Right cardiac atrium (tissue), 5 donors: ENCODE results near the gene JAML. TPM values are rescaled to one million over a fixed set of nuclear protein-coding genes. Genes with fewer than 3 reads are reported as not detected.

Experiments
- ATAC-seq, 2 donors: fragments of 200-7000 bp; cut with Tn5 transposase; one replicate each; pipeline versions ENCODE4 v1.8.0 to v1.9.1; 2020; ENCODE audit warnings: moderate library complexity in 2 of 2, mild to moderate bottlenecking in 1 of 2
- DNase-seq, 3 donors: peaks; one replicate each; pipeline ENCODE4 v3.0.0-alpha.2; 2020
- H3K27ac ChIP-seq: one replicate; pipeline ENCODE4 v1.5.1; 2013; ENCODE audit warnings: mild to moderate bottlenecking, low read length, control low read depth, moderate library complexity
- H3K27me3 ChIP-seq: one replicate; pipeline ENCODE4 v1.6.1; 2013; ENCODE audit not compliant: control insufficient read depth, insufficient read depth
- H3K4me1 ChIP-seq: one replicate; pipeline ENCODE4 v1.6.1; 2013; ENCODE audit warnings: low read length; ENCODE audit not compliant: control insufficient read depth, insufficient read depth
- H3K4me3 ChIP-seq: one replicate; pipeline ENCODE4 v1.5.1; 2013; ENCODE audit warnings: low read length, control low read depth
- H3K9me3 ChIP-seq: one replicate; pipeline ENCODE4 v1.6.1; 2013; ENCODE audit warnings: low read length; ENCODE audit not compliant: control insufficient read depth
- WGBS: extraction: QIAGEN DNeasy Blood & Tissue Kit; methylation state at CpG from one replicate; pipeline ENCODE4 v1.1.7; 2013; 5-methylcytosine and 5-hydroxymethylcytosine counted together
- intact Hi-C, 4 donors: fragments of 100-400 bp; cut with DNase I; formaldehyde crosslinking; loops; one replicate each; pipeline versions ENCODE4 v1.11.0 to v1.14.0; 2022 to 2023
- polyA plus RNA-seq: library from polyadenylated mRNA; stranded (reverse); fragments of 200-250 nt; gene quantifications from one replicate; pipeline ENCODE4 v1.2.3, GENCODE V29; 2013
- total RNA-seq, 4 donors: library from RNA; stranded (reverse); fragmentation: NEBNext Ultra II Directional; extraction: Animal tissue kit (Norgen Biotek cat#: 25700); gene quantifications; one replicate each; pipeline ENCODE4 v1.2.1, GENCODE V29; 2021
- donor health status: healthy with polysubstance abuse.
- donor health status: DM: no; HTN: yes; CAD: no.
- donor health status: DM: no; HTN: no; CAD: no.
- donor health status: DM: no; HTN: yes; CAD: no; lungs with severe emphysema.
- donor health status: DM: yes; HTN: yes; CAD: no.

The JAML gene
- total and polyA plus RNA-seq, 5 donors: 2.0 to 8.0 (median 2.6) TPM

DNA sequence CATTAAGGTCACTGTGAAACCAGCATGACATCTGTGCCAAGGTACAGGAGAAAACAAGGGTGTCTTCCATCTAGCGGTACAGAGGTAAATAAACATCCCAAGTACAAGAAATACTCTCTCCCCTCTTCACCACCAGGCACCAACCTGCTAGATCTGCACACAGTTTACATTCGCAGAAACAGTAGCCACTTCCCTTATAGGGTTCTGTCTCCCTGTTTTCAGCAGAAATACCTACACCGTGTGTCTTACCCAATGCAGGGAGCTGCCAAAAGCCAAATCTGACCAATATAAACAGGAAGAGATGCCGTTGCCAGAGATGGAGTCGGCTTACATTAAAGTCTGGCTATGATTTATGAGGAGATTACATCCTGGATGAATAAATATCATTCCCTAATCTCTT lies 73.4 kb downstream of the JAML start:
- Histone ChIP-seq H3K9me3 (no peaks in the 10 kb centered on the region), H3K27me3 (no peaks in the 10 kb centered on the region), H3K4me3 (no peak overlapping the region), H3K27ac (no peak overlapping the region), H3K4me1 (no peaks in the 10 kb centered on the region)
- DNase-seq (no peak), ATAC-seq (no peak)
- intact Hi-C loops: no loop called here
- 53% methylated on average over 5 of the region's 5 CpGs for WGBS

DNA sequence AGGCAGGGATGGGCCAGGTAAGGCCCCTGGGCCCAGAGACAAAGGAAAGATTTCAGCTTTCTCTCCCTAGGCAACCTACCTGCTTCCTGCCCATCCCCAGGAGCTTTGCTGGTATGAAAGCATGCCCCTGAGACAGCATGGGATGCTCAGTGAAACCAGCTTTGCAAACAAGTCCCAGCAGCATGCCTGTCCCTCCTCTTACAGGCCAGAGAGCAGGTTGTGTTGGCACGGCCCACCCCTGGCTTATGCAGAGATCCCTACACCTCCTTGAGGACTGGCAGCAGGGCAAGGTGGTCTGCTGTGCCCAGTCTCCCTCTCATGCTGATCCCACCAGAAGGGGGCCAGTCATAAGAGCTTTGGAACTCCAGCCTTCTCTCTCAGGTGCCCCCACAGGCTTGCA lies 75.3 kb downstream of the JAML start:
- WGBS: 81% methylated on average over 1 of the region's 1 CpG
- Histone ChIP-seq H3K9me3 (no peaks in the 10 kb centered on the region), H3K27ac (no peak overlapping the region), H3K4me3 (no peak overlapping the region), H3K27me3 (no peaks in the 10 kb centered on the region), H3K4me1 (peaks cover 2% of the 10 kb centered on the region)
- no peak for ATAC-seq
- intact Hi-C loops: loop anchor here (5.0 to 10.0 kb wide), 4 partner anchors 143 to 335 kb away; partner anchors contain the start of gene UBE4A (in 2 of the 4)
- no peak for DNase-seq

- Histone ChIP-seq H3K27ac (no peak overlapping the region), H3K27me3 (no peaks in the 10 kb centered on the region), H3K4me3 (no peak overlapping the region), H3K9me3 (no peaks in the 10 kb centered on the region), H3K4me1 (peaks cover 2% of the 10 kb centered on the region)
- no peak for ATAC-seq
- DNase-seq: no peak
- intact Hi-C loops: loop anchor here (5.0 to 10.0 kb wide), 4 partner anchors 143 to 336 kb away; partner anchors contain the start of gene UBE4A (in 2 of the 4)
- 71% methylated on average over 2 of the region's 2 CpGs for WGBS
These were observed 76.0 kb downstream of the JAML start for GRCh38 chr11:118148856-118149255.

DNA sequence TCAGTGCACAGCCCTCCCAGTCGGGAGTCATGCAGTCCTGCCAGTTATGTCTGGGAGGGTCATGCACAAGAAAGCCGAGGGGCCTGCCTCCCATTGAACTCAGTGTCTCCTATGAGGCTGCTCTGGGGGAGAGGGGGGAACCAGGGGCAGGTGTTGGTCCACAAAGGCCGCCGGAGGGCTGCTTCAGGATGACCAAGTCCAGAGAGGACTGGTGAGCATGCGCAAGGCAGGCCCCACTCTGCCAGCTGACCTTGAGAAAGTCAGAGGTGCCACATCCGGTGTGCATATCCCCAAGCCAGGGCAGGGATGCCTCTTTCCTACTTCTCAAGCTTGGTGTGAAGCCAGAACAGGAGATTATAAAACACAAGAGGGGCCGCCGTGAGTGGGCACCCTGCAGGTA lies 76.6 kb downstream of the JAML start:
- Histone ChIP-seq H3K4me1 (peaks cover 2% of the 10 kb centered on the region), H3K4me3 (no peak overlapping the region), H3K27me3 (no peaks in the 10 kb centered on the region), H3K9me3 (no peaks in the 10 kb centered on the region), H3K27ac (no peak overlapping the region)
- DNase-seq (no peak), ATAC-seq (no peak)
- 82% methylated on average over 8 of the region's 8 CpGs for WGBS
- intact Hi-C loops: loop anchor here (5.0 to 10.0 kb wide), 4 partner anchors 144 to 337 kb away; partner anchors contain the start of gene UBE4A (in 2 of the 4)

GRCh38 chr11:118147502-118147901 lies 77.3 kb downstream of the JAML start:
- Histone ChIP-seq H3K27me3 (no peaks in the 10 kb centered on the region), H3K9me3 (no peaks in the 10 kb centered on the region), H3K27ac (peak overlapping the region; percentile 2), H3K4me3 (no peak overlapping the region), H3K4me1 (peaks cover 2% of the 10 kb centered on the region)
- DNase-seq: no peak
- ATAC-seq: no peak
- intact Hi-C loops: loop anchor here (5.0 to 10.0 kb wide), 4 partner anchors 145 to 337 kb away; partner anchors contain the start of gene UBE4A (in 2 of the 4)
- WGBS: 42% methylated on average over 3 of the region's 3 CpGs

GRCh38 chr11:118146554-118146953 lies 78.3 kb downstream of the JAML start:
- no peak overlapping the region for H3K4me3 ChIP-seq
- peaks cover 2% of the 10 kb centered on the region for H3K4me1 ChIP-seq
- no peak overlapping the region for H3K27ac ChIP-seq
- WGBS: 87% methylated on average over 6 of the region's 6 CpGs
- ATAC-seq (no peak), DNase-seq (no peak)
- H3K27me3 ChIP-seq: no peaks in the 10 kb centered on the region
- no peaks in the 10 kb centered on the region for H3K9me3 ChIP-seq
- intact Hi-C loops: loop anchor here (5.0 to 10.0 kb wide), 4 partner anchors 146 to 338 kb away; partner anchors contain the start of gene UBE4A (in 2 of the 4)

- peak; percentile 89 to 91 for ATAC-seq
- H3K9me3 ChIP-seq: no peaks in the 10 kb centered on the region
- intact Hi-C loops: loop anchor here (2.0 to 10.0 kb wide), 5 partner anchors 25 to 339 kb away; partner anchors contain the start of gene UBE4A (in 2 of the 4)
- H3K27ac ChIP-seq: no peak overlapping the region
- DNase-seq: peak; percentile 81 to 93 (median 92)
- peaks cover 2% of the 10 kb centered on the region for H3K4me1 ChIP-seq
- H3K4me3 ChIP-seq: peak overlapping the region; percentile 44
- H3K27me3 ChIP-seq: no peaks in the 10 kb centered on the region
- WGBS: 2% methylated on average over 78 of the region's 78 CpGs
These were observed 79.3 kb downstream of the JAML start for GRCh38 chr11:118145285-118146227.

DNA sequence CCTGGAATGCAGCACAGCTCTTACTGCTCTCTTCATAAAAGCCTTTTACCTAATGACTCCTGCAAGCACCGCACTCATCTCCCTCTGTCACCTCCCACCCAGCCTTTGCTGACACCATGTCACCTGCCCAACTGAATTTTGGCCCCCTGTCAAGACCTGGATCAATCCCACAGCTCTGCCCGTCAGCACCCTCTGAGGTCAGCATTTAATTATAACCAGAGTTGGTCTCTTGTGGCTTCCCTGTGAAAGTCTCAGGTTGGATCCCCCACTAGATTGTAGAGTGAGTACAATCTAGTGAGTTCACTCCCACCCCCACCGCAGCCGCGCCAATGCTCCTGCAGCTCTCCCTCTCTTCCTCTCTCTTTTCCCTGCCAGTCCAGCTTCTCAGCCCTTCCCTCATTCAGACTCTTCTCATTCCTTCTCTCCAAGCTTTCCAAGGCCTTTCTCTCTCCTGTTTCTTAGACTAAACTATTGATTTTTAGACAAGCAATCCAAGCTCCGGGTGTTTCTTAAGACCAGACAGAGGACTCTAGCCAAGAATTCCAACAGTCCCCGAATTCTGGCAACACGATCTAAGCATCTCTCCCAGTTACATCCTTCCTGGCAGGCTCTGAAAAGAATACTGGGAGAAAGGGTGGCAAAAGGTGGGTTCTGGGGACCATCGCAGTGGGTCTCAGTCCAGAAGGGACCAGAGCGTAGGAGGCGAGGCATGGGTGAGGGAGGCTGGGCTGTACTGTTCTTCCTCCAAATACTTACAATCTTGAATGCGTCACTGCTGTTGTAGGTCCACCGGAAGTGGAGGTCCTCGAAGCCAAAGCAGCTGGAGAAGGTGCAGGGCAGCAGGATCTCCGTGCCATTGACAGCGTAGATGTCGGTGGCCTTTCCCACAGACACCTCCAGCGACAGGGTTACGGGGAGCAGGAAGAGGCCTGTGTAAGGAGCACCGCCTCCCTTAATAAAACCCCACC lies 80.2 kb downstream of the JAML start:
- peaks cover 2% of the 10 kb centered on the region for H3K4me1 ChIP-seq
- H3K27me3 ChIP-seq: no peaks in the 10 kb centered on the region
- 43% methylated on average over 20 of the region's 20 CpGs for WGBS
- intact Hi-C loops: loop anchor here (2.0 to 10.0 kb wide), 5 partner anchors 26 to 340 kb away; partner anchors contain the start of gene UBE4A (in 2 of the 4)
- DNase-seq (peak in 1 of 3 donors; percentile 69), ATAC-seq (peak; percentile 6 to 11)
- peak overlapping the region; percentile 51 for H3K27ac ChIP-seq
- no peaks in the 10 kb centered on the region for H3K9me3 ChIP-seq
- H3K4me3 ChIP-seq: no peak overlapping the region
